Inflammatory macrophage (primary cell): Measurements from ENCODE around the gene TP53I13.
A peak's percentile ranks its signal among the peaks of the same experiment; 100 is the strongest.

ENCODE experiments used
- DNase-seq, 2 donors: peaks; one replicate each; pipeline ENCODE4 v3.0.0-alpha.2; 2020 to 2022

The TP53I13 gene

DNA sequence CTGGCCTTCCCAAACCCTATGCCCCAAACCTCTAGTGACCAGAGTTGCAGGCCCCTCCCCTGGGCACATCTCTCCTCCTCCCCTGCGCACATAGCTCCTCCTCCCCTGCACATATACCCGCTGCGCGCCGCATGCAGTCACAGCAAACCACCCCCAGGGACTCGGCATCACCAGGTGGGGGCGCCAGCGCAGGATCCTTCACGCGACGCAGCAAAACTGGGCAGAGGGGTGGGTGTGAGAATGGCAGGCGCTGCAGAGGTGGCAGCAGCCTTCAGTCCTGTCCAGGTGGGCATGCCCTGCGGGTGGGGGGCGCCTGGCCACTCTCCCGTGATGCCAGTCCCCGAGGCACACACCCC, 48.6 kb downstream of the TP53I13 start:
- peak; percentile 76 to 79 for DNase-seq

DNA sequence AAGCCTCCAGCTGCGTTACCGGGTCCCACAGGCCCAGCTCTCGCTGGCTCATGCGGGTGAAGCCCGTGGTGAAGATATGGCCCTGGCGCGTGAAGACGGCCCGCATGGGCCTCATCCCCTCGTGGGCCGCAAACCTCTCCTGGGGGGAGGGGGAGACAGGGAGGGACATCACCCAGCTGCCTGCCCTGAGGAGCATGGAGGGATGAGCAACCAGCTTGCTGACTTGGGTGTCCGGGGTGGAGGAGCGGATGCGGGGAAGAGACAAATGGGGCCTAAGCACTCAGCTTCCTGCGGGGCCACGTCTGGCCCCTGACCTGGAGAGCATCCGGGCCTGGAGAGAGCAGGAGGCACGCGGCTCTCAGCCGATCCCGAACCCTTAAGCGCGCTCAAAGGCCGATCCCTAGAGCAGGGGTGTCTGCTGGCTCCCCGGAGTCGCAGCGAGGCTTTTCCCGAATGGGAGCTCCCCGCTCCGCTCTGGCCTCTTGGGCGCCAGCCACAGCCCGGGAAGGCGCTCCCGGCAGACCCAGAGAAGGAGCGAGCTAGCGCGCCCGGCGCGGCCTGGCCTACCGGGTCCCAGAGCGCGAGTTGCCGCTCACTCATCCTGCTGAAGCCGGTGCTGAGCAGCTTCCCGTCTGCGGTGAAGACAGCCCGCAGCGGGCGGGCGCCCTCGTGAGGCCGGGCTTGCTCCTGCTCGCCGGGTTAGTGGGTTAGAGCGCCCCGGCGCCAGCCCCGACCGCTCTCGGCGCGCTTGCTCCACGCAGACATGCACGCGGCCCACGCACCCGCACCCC, 49.2 kb downstream of the TP53I13 start:
- peak; percentile 77 to 88 for DNase-seq

DNA sequence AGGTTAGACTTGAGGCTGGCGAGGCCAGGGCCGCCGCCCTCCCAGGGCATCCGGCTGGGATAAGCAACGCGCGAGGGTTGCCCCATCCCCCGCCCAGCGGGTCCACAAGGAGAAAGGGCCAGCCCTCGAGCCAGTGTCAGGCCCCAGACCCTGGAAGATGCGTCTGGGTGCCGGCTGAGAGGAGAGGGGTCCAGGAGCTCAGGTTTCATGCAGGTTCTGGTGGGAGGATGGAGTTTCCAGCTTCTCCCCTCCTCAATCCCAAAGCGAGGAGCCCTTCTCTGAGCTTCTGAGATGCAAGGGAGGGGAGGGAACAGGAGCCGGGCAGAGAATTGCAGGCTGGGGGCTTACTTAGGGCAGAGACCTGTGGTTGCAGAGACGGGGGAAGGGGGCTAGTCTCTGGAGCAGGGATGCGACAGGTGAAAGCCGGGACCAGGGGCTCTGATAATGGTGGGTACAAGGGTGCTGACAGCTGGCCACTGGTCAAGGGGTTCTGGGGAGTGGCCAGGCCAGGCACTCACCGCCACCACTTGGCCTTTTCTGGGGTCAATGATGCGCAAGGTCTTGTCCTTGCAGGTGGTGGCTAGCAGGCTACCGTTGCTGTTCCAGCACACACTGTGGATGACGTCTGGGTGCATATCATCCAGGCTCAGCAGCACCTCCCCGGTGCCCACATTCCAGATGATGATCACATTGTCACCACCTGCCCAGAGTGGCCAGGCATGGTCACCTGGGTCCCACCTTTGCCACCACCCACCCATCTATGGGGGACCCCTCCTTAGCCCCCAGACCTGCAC, 50.0 kb downstream of the TP53I13 start:
- no peak for DNase-seq

GRCh38 chr17:29619251-29619650, 50.8 kb downstream of the TP53I13 start:
- DNase-seq = peak; percentile 16 to 33

- DNase-seq = no peak
Observed at GRCh38 chr17:29620271-29620670, 51.8 kb downstream of the TP53I13 start.

DNA sequence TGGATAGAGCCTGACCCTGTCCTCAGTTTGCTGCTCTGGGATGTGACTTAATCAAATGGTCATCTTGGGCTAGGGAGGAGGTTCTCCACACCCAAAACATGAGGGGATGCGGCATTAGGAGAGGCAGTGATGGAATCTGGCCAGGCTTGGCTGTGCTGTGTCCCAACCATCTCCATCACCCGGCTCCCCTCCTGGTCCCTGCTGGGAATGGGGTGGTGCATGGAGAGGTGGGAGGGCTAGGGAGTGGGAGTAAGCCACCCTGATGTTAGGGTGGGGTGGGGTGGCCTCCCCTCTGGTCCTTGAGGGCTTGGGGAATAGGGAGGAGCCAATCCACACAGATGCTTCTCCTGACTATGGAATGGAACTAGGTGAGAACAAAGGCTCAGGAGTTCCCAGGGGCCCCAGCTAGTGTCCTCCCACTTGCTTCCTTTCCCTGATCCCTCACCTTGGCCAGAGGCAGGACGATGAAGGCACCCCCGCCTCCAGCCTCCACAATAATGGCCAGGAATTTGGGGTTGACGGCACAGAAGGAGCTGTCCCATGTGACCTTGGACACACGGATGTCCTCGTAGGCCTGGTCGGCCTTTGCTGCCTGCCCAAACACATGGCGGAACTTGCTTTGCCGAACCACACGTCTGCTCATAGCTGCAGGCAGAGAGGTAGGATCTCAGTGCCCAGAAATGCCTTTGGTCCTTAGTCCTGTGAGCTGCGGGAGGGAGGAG, 52.4 kb downstream of the TP53I13 start:
- DNase-seq = no peak

DNA sequence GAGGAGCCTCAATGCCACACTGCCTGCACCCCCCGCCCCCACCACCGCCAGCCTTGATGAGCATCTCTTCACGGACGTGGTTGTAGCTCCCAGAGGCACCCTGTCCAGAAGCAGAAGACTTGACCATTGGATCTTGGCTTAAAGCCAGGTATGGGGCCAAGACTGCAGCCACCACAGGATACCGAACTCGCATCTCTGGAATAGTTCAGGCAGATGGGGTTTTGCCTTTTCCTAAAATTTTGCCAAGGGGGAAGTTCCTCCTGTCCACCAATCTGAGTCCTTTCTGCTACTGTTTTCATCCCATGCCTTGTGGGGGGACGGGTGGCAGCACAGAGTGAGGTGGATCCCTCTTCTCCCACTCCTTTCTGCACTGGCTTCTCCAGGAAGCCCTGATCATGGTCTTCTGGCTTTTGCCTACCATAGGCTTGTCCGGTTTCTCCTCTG, 53.3 kb downstream of the TP53I13 start:
- DNase-seq = no peak
